ENCODE data around the gene C1orf116.

Gene C1orf116

DNA sequence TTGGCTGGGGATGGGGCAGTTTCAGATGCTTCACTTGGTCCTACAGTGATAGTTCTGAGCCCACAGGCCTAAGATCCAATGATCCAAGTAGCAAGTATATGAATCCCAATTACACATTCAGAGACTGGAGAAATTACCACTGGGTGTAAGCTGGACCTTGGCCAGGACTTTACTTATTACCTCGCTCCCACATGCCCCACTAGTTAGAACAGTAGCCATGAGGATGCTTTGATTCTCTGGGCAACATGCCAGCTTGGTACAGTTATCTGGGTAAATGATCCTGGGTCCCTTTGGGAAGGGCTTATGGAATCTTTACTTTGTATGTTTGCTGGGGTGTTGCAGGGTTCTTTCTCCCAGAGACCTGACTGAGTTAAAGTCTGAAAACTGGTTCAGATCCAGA is 57.2 kb downstream of the C1orf116 start:
- no peak overlapping the region for H3K4me3 ChIP-seq (ENCODE audit: control insufficient read depth, low read depth, low read length)
- no peak for TF ChIP-seq CTCF (conservative IDR thresholded peaks at IDR 0.05; ENCODE audit: control insufficient read depth, insufficient read depth, low read depth, low read length)
- DNase-seq (ENCODE audit: low read depth), result no peak

GRCh38 chr1:206974140-206974539 is 58.4 kb downstream of the C1orf116 start:
- no peak overlapping the region for H3K4me3 ChIP-seq (ENCODE audit: control insufficient read depth, low read depth, low read length)
- no peak for DNase-seq (ENCODE audit: low read depth)
- no peak for TF ChIP-seq CTCF (conservative IDR thresholded peaks at IDR 0.05; ENCODE audit: control insufficient read depth, insufficient read depth, low read depth, low read length)

- no peak overlapping the region for H3K4me3 ChIP-seq (ENCODE audit: control insufficient read depth, low read depth, low read length)
- TF ChIP-seq CTCF (conservative IDR thresholded peaks at IDR 0.05; ENCODE audit: control insufficient read depth, insufficient read depth, low read depth, low read length), result no peak
- no peak for DNase-seq (ENCODE audit: low read depth)
Measured at GRCh38 chr1:206972728-206973127, 59.8 kb downstream of the C1orf116 start.

- H3K4me3 ChIP-seq (ENCODE audit: control insufficient read depth, low read depth, low read length), result no peak overlapping the region
- no peak for TF ChIP-seq CTCF (conservative IDR thresholded peaks at IDR 0.05; ENCODE audit: control insufficient read depth, insufficient read depth, low read depth, low read length)
- no peak for DNase-seq (ENCODE audit: low read depth)
Measured at GRCh38 chr1:206971029-206971655, 61.4 kb downstream of the C1orf116 start.

GRCh38 chr1:206970446-206970845 is 62.1 kb downstream of the C1orf116 start, which contains the start of gene FCAMR:
Gene FCAMR, minus strand, starts transcription at chr1:206970460. Its CDS starts 335 bp downstream, at chr1:206970125.
- no peak for DNase-seq (ENCODE audit: low read depth)
- H3K4me3 ChIP-seq (ENCODE audit: control insufficient read depth, low read depth, low read length), result no peak within 1 kb of the TSS
- no peak for TF ChIP-seq CTCF (conservative IDR thresholded peaks at IDR 0.05; ENCODE audit: control insufficient read depth, insufficient read depth, low read depth, low read length)

- no peak for DNase-seq (ENCODE audit: low read depth)
- no peak overlapping the region for H3K4me3 ChIP-seq (ENCODE audit: control insufficient read depth, low read depth, low read length)
- TF ChIP-seq CTCF (conservative IDR thresholded peaks at IDR 0.05; ENCODE audit: control insufficient read depth, insufficient read depth, low read depth, low read length), result no peak
Measured at GRCh38 chr1:206969090-206969489, 63.5 kb downstream of the C1orf116 start.
